Suppressor macrophage treated with lipopolysaccharide for 1 hour (primary cell): ENCODE results near the gene ERCC6L.

Source experiments
- DNase-seq, 3 donors: peaks; one replicate each; pipeline ENCODE4 v3.0.0-alpha.2; 2020 to 2022

Gene ERCC6L

DNA sequence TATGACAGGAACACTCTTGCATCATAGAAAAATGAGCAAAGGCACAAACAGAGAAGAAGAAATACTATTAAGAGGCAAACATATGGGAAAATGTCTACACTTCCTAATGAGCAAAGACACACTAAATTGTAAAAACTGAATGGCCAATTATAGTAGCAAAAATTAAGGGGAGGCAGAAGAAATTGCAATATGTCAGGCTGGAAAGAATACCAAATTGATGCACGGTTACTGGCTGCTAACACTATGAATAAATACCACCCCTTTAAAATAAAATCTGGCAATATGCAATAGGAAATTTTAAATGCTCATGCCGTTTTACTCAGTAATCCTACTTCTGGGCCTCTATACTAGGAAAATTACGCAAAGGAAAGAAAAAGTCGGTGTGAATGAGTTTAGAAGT, 73.3 kb downstream of the ERCC6L start:
- DNase-seq: no peak

DNA sequence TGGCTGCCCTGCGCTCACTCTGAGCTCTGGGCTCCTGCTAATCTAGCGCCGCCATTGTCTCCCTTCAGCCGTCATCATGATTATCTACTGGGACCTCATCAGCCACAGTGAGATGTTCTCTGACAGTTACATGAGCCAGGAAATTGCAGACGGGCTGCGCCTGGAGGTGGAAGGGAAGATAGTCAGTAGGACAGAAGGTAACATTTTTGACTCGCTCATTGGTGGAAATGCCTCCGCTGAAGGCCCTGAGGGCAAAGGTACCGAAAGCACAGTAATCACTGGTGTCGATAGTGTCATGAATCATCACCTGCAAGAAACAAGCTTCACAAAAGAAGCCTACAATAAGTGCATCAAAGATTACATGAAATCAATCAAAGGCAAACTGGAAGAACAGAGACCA, 79.1 kb downstream of the ERCC6L start:
- no peak for DNase-seq

DNA sequence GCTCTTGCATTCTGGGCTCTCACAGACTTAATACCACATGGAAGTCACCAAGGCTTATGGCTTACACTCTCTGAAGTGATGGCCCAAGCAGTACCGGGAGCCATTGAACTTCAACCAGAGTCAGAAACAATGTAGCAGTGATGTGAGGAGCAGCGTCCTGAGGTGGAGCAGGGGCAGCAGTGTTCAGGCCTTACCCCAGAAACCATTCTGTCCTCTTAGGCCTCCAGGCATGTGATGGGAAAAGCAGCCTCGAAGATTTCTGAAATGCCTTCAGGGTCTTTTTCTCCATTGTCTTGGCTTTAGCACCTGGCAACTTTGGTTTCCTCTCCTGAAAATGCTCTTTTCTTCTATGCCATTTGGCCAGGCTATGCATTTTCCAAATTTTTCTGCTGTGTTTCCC, 80.1 kb downstream of the ERCC6L start:
- no peak for DNase-seq
